GM12878 (cell line): ENCODE data around the gene ZC3H6. TPM values are rescaled to one million over a fixed set of nuclear protein-coding genes. Genes with fewer than 3 reads are reported as not detected.

Experiments
- ATAC-seq: fragments of 200-7000 bp; cut with Tn5 transposase; 3 replicates; pipeline ENCODE4 v1.9.1; 2020; ENCODE audit warnings: mild to moderate bottlenecking, moderate library complexity
- BruUV-seq: library from RNA; stranded (reverse); fragments of 400-500 nt; replicated peaks from 2 replicates; lab custom pipeline; 2021; lab: Mats Ljungman, UMichigan
- CTCF ChIA-PET: fragments of 300-600 bp; sonication (Branson Sonifier 250); formaldehyde crosslinking; extraction: SDS; loops from one replicate; lab custom pipeline; 2021; ENCODE audit warnings: inconsistent platforms; lab: Yijun Ruan, JAX
- POLR2A ChIA-PET: fragments of 350-600 bp; formaldehyde crosslinking; extraction: SDS; loops from one replicate; lab custom pipeline; 2021; ENCODE audit warnings: inconsistent platforms; lab: Charles Lee
- RAD21 ChIA-PET: fragments of 300-600 bp; sonication (Branson Sonifier 250); formaldehyde crosslinking; loops from one replicate; lab custom pipeline; 2023; ENCODE audit warnings: antibody characterized with exemption; ENCODE audit not compliant: unreplicated experiment; lab: Charles Lee
- SMC1A ChIA-PET: fragments of 300-600 bp; sonication (Branson Sonifier 250); formaldehyde crosslinking; loops from one replicate; lab custom pipeline; 2023; ENCODE audit not compliant: unreplicated experiment, uncharacterized antibody; lab: Charles Lee
- DNase-seq: peaks from one replicate; pipeline ENCODE4 v3.0.0-alpha.2; 2011; ENCODE audit warnings: low read depth, low spot score
- FAIRE-seq: peaks from 3 replicates; lab custom pipeline; 2011; peaks lifted over from hg19 to GRCh38; lab: Jason Lieb, UNC
- H2AFZ ChIP-seq: 2 replicates; pipeline ENCODE4 v1.6.0; 2011; ENCODE audit warnings: low read depth, low read length, control low read depth; ENCODE audit not compliant: control insufficient read depth
- H3K27ac ChIP-seq: 2 replicates; pipeline ENCODE4 v1.5.1; 2011; ENCODE audit warnings: control low read depth; ENCODE audit not compliant: control insufficient read depth, insufficient read depth
- H3K27me3 ChIP-seq, 2 experiments: replicated peaks in 1 of 2; 2 replicates each; pipeline versions ENCODE4 v1.6.0 to v1.6.1; 2011; ENCODE audit warnings: low read length in 1 of 2; ENCODE audit not compliant: control insufficient read depth in 2 of 2, insufficient read depth in 2 of 2
- H3K36me3 ChIP-seq, 2 experiments: 2 replicates each; pipeline ENCODE4 v1.5.1; 2011; ENCODE audit warnings: low read length in 1 of 2; ENCODE audit not compliant: control insufficient read depth in 2 of 2, insufficient read depth in 2 of 2
- H3K4me1 ChIP-seq: 2 replicates; pipeline ENCODE4 v1.6.1; 2011; ENCODE audit warnings: mild to moderate bottlenecking, low read length, moderate library complexity, mixed read lengths; ENCODE audit not compliant: control insufficient read depth, insufficient read depth
- H3K4me2 ChIP-seq: 2 replicates; pipeline ENCODE4 v1.6.0; 2011; ENCODE audit warnings: control low read depth; ENCODE audit not compliant: control insufficient read depth, insufficient read depth
- H3K4me3 ChIP-seq: fragments of 200-600 bp; sonication (generic); 2 replicates; pipeline ENCODE4 v1.5.1; 2016
- H3K79me2 ChIP-seq: 2 replicates; pipeline ENCODE4 v1.6.0; 2011; ENCODE audit warnings: low read length; ENCODE audit not compliant: control insufficient read depth, insufficient read depth
- H3K9ac ChIP-seq: 2 replicates; pipeline ENCODE4 v1.8.0; 2011; ENCODE audit warnings: low read length, control low read depth, mixed read lengths; ENCODE audit not compliant: control insufficient read depth, insufficient read depth
- H3K9me3 ChIP-seq: replicated peaks from 3 replicates; pipeline ENCODE4 v1.5.1; 2011; ENCODE audit warnings: mild to moderate bottlenecking, low read length; ENCODE audit not compliant: control insufficient read depth, insufficient read depth
- H4K20me1 ChIP-seq: 2 replicates; pipeline ENCODE4 v1.6.0; 2011; ENCODE audit not compliant: control insufficient read depth, insufficient read depth
- ATF2 ChIP-seq: IDR thresholded peaks from 2 replicates; pipeline ENCODE4 v1.6.1; 2012; ENCODE audit warnings: low read length, inconsistent platforms
- BACH1 ChIP-seq: fragments of 450-650 bp; IDR thresholded peaks from 2 replicates; pipeline ENCODE4 v1.6.1; 2017; ENCODE audit warnings: mild to moderate bottlenecking, borderline replicate concordance
- CBX3 ChIP-seq: fragments of 200-600 bp; sonication (generic); IDR thresholded peaks from 2 replicates; pipeline ENCODE4 v1.6.1; 2016; ENCODE audit warnings: low read depth, borderline replicate concordance
- EZH2 ChIP-seq: IDR thresholded peaks from 2 replicates; pipeline ENCODE4 v1.6.1; 2012; ENCODE audit warnings: low read depth, mild to moderate bottlenecking, control low read depth, inconsistent platforms, low read length, borderline replicate concordance; ENCODE audit not compliant: control insufficient read depth
- HDAC2 ChIP-seq: fragments of 200-600 bp; sonication (generic); IDR thresholded peaks from 2 replicates; pipeline ENCODE4 v1.6.1; 2017
- HDGF ChIP-seq: fragments of 450-650 bp; IDR thresholded peaks from 2 replicates; pipeline ENCODE4 v1.6.1; 2016; ENCODE audit warnings: antibody characterized with exemption
- IRF3 ChIP-seq: fragments of 450-650 bp; IDR thresholded peaks from 2 replicates; pipeline ENCODE4 v1.6.1; 2014; ENCODE audit warnings: mild to moderate bottlenecking
- IRF5 ChIP-seq: fragments of 450-650 bp; IDR thresholded peaks from 2 replicates; pipeline ENCODE4 v1.6.1; 2017; ENCODE audit warnings: borderline replicate concordance
- MAX ChIP-seq: IDR thresholded peaks from 2 replicates; pipeline ENCODE4 v1.6.1; 2012; ENCODE audit warnings: low read depth, low read length, improper control_type of control experiment
- MTA2 ChIP-seq: fragments of 450-650 bp; IDR thresholded peaks from 2 replicates; pipeline ENCODE4 v1.6.1; 2016; ENCODE audit warnings: low read depth, mild to moderate bottlenecking, moderate library complexity
- NR2F1 ChIP-seq: fragments of 450-650 bp; conservative IDR thresholded peaks from 2 replicates; pipeline ENCODE4 v1.6.1; 2017; ENCODE audit warnings: mild to moderate bottlenecking
- POLR2A ChIP-seq: IDR thresholded peaks from 2 replicates; pipeline ENCODE4 v1.6.1; 2011; ENCODE audit warnings: low read depth, mild to moderate bottlenecking, low read length
- PRDM15 ChIP-seq: fragments of 450-650 bp; formaldehyde crosslinking; IDR thresholded peaks from 2 replicates; pipeline ENCODE4 v1.4.0; 2020; ENCODE audit warnings: mild to moderate bottlenecking, moderate library complexity
- RAD21 ChIP-seq: IDR thresholded peaks from 2 replicates; pipeline ENCODE4 v1.6.1; 2011; ENCODE audit warnings: mild to moderate bottlenecking, low read depth, low read length, moderate library complexity; ENCODE audit not compliant: insufficient read depth
- RELA ChIP-seq: fragments of 450-650 bp; IDR thresholded peaks from 2 replicates; pipeline ENCODE4 v1.8.0; 2014; ENCODE audit warnings: borderline replicate concordance; ENCODE audit not compliant: partially characterized antibody
- STAT3 ChIP-seq: IDR thresholded peaks from 2 replicates; pipeline ENCODE4 v1.6.1; 2011; ENCODE audit warnings: low read depth, low read length, improper control_type of control experiment
- in situ Hi-C: fragments of 300-500 bp; cut with MboI; formaldehyde crosslinking; loops from 9 replicates; pipeline ENCODE4 v1.14.3; 2018; ENCODE audit warnings: mixed read lengths
- intact Hi-C: fragments of 100-400 bp; cut with micrococcal nuclease; formaldehyde crosslinking; loops from one replicate; pipeline ENCODE4 v1.14.2; 2022; ENCODE audit not compliant: unreplicated experiment
- polyA plus RNA-seq, 11 experiments: library from polyadenylated mRNA; depleted of rRNA in 4 of 11; unstranded in 6 of 11; stranded (reverse) in 5 of 11; fragments of >200 nt; fragmentation: Nextera tagmentation in 4 of 11; fragmentation: Illumina TruSeq in 1 of 11; extraction: Ambion mirVana in 4 of 11; extraction: Trizol in 1 of 11; gene quantifications; 1 replicate in 1 of 11; 2 replicates in 10 of 11; pipeline versions ENCODE4 v1.2.1 to v1.2.3, GENCODE V29; 2011 to 2016; ENCODE audit warnings: inconsistent platforms in 2 of 11, missing spikeins in 2 of 11, low read depth in 1 of 11
- total RNA-seq, 4 experiments: library from RNA; depleted of rRNA in 3 of 4; stranded (reverse); fragments of >200 nt in 3 of 4; fragmentation: Illumina TruSeq in 1 of 4; extraction: Trizol in 1 of 4; gene quantifications; 2 replicates each; pipeline versions ENCODE4 v1.2.1 to v1.2.3, GENCODE V29; 2013 to 2021

ZC3H6 gene
- total and polyA plus RNA-seq, 10 of the 15 experiments (the other 5 are each of a cell fraction or from before 2014, with no cell fraction given): 0.53 to 4.7 (median 1.9) TPM

- ChIA-PET CTCF (no interaction called here), SMC1A (no interaction called here), POLR2A (interaction anchor here (0.6 kb wide), 1 partner anchor 46 kb away, joined by 5 read pairs; no protein-coding TSS in a partner anchor)
- Histone ChIP-seq H3K79me2 (no peaks in the 10 kb centered on the region), H3K9me3 (no peaks in the 10 kb centered on the region), H3K9ac (no peak overlapping the region), H3K27me3 (no peaks in the 10 kb centered on the region), H3K4me1 (no peaks in the 10 kb centered on the region), H2AFZ (no peak overlapping the region)
- BruUV-seq: no TSS peak
- in situ Hi-C loops: no loop called here
- no peak for DNase-seq
- intact Hi-C loops: no loop called here
- no peak for TF ChIP-seq EZH2
- no peak for TF ChIP-seq IRF3
- TF ChIP-seq MTA2: no peak
- TF ChIP-seq ATF2: no peak
- TF ChIP-seq STAT3: no peak
- TF ChIP-seq POLR2A: no peak
- TF ChIP-seq MAX: no peak
- TF ChIP-seq IRF5: no peak
- TF ChIP-seq NR2F1: no peak
- TF ChIP-seq BACH1: no peak
- no peak for TF ChIP-seq HDGF
- no peak for TF ChIP-seq PRDM15 (CRISPR knock-in tag)
- no peak for TF ChIP-seq HDAC2
- TF ChIP-seq RELA: no peak
- TF ChIP-seq CBX3: no peak
- TF ChIP-seq RAD21: no peak
- TF ChIP-seq, all 136 proteins: peak for 0
- Histone ChIP-seq H3K36me3 (peaks cover 0 to 9% of the 10 kb centered on the region in 2 experiments; a peak in 1 of 4 replicates), H3K27ac (no peak overlapping the region), H3K4me3 (no peak overlapping the region), H4K20me1 (no peaks in the 10 kb centered on the region), H3K4me2 (no peak overlapping the region)
- ATAC-seq (peak; percentile 42), FAIRE-seq (no peak)
- RAD21 ChIA-PET: no interaction called here
These were observed 46.0 kb upstream of the ZC3H6 start for GRCh38 chr2:112229348-112229747.
